Cardiac ventricle fibroblast (primary cell): Measurements from ENCODE around the gene TDRD12. TPM values are rescaled to one million over a fixed set of nuclear protein-coding genes. Genes with fewer than 3 reads are reported as not detected.

Experiments
- total RNA-seq: library from RNA; depleted of rRNA; stranded (reverse); fragments of >200 nt; gene quantifications from 2 replicates; pipeline ENCODE4 v1.2.3, GENCODE V29; 2015

The TDRD12 gene, protein sequence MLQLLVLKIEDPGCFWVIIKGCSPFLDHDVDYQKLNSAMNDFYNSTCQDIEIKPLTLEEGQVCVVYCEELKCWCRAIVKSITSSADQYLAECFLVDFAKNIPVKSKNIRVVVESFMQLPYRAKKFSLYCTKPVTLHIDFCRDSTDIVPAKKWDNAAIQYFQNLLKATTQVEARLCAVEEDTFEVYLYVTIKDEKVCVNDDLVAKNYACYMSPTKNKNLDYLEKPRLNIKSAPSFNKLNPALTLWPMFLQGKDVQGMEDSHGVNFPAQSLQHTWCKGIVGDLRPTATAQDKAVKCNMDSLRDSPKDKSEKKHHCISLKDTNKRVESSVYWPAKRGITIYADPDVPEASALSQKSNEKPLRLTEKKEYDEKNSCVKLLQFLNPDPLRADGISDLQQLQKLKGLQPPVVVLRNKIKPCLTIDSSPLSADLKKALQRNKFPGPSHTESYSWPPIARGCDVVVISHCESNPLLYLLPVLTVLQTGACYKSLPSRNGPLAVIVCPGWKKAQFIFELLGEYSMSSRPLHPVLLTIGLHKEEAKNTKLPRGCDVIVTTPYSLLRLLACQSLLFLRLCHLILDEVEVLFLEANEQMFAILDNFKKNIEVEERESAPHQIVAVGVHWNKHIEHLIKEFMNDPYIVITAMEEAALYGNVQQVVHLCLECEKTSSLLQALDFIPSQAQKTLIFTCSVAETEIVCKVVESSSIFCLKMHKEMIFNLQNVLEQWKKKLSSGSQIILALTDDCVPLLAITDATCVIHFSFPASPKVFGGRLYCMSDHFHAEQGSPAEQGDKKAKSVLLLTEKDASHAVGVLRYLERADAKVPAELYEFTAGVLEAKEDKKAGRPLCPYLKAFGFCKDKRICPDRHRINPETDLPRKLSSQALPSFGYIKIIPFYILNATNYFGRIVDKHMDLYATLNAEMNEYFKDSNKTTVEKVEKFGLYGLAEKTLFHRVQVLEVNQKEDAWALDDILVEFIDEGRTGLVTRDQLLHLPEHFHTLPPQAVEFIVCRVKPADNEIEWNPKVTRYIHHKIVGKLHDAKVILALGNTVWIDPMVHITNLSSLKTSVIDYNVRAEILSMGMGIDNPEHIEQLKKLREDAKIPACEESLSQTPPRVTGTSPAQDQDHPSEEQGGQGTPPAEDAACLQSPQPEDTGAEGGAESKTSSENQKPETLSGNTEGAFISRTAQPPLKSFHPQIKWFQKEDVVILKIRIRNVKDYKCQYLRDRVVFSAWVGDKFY (N-terminal part only)
- 0.10 TPM in 1 of 2 replicates, not detected in the other for total RNA-seq

GRCh38 chr19:32719611-32720059 is at the start of gene TDRD12:
Gene TDRD12, plus strand, starts transcription at chr19:32719767. Its CDS starts 306 bp downstream, at chr19:32720073.

GRCh38 chr19:32674931-32675719 is 44.4 kb upstream of the TDRD12 start, which contains the start of gene ANKRD27:
Gene ANKRD27, minus strand, starts transcription at chr19:32675180. Its CDS starts 16,165 bp downstream, at chr19:32659015.

GRCh38 chr19:32675720-32676185 is 43.8 kb upstream of the TDRD12 start, which contains the start of gene RGS9BP:
Gene RGS9BP, plus strand, starts transcription at chr19:32675848. Its CDS starts 416 bp downstream, at chr19:32676264.

GRCh38 chr19:32691291-32691951 is 28.1 kb upstream of the TDRD12 start, which contains the start of gene NUDT19:
Gene NUDT19, plus strand, starts transcription at chr19:32691821. Its CDS starts 140 bp downstream, at chr19:32691961.

DNA sequence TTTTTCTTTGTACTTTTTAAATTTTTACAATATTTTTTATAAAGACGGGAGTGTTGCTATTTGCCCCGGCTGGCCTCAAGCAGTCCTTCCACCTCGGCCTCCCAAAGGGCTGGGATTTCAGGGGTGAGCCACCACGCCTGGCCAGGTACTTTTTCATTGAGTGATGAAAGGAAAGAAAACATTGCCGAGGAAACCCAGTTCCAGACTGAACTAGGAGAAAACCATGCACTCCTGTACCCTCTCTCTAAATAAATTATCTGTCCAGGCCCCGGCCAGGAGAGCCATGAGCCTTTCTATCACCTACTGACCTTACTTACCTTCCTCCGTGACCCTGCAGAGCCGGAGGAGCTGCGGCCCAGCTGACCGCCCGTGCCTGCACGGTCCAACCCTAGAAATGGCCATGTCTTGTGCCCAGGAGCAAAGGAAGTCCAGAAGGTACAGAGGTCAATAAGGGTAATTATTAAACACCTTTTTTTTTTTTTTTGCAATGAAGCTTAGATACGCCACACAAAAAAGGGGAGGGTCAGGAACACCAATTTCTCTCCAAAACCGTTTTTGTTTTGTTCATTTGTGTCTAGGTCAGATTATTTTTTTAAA is 149.9 kb downstream of the TDRD12 start, which contains the start of gene SLC7A9:
TSS of gene SLC7A9 (minus strand) at position 399 of the 597 bp plus-strand sequence. CDS start 1,233 bp downstream, outside the sequence.

Other genes starting within 250 kb of the TDRD12 start
- 145 and 153 TPM in 2 replicates for gene PDCD5, start 138.6 kb upstream of the TDRD12 start, total RNA-seq
- gene ANKRD27, start 44.6 kb upstream of the TDRD12 start, total RNA-seq = 20.0 and 21.5 TPM in 2 replicates
- 0.24 and 0.69 TPM in 2 replicates for gene RGS9BP, start 43.9 kb upstream of the TDRD12 start, total RNA-seq
- 11.1 and 16.3 TPM in 2 replicates for gene NUDT19, start 27.9 kb upstream of the TDRD12 start, total RNA-seq
- not detected in 2 replicates for gene SLC7A9, start 150.0 kb downstream of the TDRD12 start, total RNA-seq